ENCODE measurements around the gene ELL2.
A peak's percentile ranks its signal among the peaks of the same experiment; 100 is the strongest.

The ELL2 gene

DNA sequence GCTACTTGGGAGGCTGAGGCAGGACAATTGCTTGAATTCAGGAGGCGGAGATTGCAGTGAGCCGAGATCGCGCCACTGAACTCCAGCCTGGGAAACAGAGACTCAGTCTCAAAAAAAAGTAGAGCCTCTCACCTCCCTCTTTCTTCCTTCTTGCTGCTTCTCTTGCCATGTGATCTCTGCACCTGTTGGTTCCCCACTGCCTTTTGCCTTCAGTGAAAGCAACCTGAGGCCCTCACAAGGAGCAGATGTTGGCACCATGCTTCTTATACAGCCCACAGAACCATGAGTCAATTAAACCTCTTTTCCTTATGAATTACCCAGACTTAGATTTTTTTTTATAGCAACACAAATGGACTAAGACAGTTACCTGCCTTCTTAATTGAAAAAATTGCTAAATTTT is 93.5 kb downstream of the ELL2 start:
- TF ChIP-seq, protein P1, sequence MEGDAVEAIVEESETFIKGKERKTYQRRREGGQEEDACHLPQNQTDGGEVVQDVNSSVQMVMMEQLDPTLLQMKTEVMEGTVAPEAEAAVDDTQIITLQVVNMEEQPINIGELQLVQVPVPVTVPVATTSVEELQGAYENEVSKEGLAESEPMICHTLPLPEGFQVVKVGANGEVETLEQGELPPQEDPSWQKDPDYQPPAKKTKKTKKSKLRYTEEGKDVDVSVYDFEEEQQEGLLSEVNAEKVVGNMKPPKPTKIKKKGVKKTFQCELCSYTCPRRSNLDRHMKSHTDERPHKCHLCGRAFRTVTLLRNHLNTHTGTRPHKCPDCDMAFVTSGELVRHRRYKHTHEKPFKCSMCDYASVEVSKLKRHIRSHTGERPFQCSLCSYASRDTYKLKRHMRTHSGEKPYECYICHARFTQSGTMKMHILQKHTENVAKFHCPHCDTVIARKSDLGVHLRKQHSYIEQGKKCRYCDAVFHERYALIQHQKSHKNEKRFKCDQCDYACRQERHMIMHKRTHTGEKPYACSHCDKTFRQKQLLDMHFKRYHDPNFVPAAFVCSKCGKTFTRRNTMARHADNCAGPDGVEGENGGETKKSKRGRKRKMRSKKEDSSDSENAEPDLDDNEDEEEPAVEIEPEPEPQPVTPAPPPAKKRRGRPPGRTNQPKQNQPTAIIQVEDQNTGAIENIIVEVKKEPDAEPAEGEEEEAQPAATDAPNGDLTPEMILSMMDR (conservative IDR thresholded peaks at IDR 0.05; ENCODE audit: control insufficient read depth, insufficient read depth, low read depth, low read length) = no peak
- H3K4me3 ChIP-seq (ENCODE audit: control insufficient read depth, low read depth, low read length) = no peak overlapping the region
- no peak for DNase-seq (ENCODE audit: low read depth)

DNA sequence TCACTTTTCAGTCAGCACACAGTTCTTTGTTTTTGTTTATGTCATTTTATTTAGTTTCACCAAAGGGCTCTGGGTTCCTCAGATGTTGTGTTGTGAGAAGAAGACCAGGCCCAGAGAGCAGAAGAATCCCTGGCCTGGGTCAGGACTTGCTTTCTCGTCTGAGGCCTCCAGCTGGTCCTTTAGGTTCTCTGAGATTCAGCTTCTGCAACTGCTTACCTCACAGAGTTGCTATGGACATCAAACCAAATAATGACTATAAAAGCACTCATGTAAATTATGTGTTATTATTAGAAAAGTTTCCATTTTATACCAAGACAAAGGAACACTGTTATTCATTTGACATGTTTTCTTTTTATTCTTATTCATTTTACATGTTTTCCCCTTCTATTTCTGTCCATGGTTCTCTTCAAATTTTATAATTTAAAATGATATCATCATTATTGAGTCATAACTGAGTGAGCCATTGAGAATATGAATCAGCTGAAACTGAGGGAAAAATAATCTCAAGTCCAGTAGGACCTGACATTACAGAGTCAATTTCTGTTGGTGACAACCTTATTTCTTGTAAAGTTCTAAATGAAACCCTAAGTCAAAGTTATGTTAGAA is 95.1 kb downstream of the ELL2 start:
- TF ChIP-seq, protein P1 (conservative IDR thresholded peaks at IDR 0.05; ENCODE audit: control insufficient read depth, insufficient read depth, low read depth, low read length) = no peak
- no peak overlapping the region for H3K4me3 ChIP-seq (ENCODE audit: control insufficient read depth, low read depth, low read length)
- peak; percentile 44 for DNase-seq (ENCODE audit: low read depth)

GRCh38 chr5:95864944-95865504 is 96.6 kb downstream of the ELL2 start:
- H3K4me3 ChIP-seq (ENCODE audit: control insufficient read depth, low read depth, low read length) = no peak overlapping the region
- DNase-seq (ENCODE audit: low read depth) = no peak
- TF ChIP-seq, protein P1 (conservative IDR thresholded peaks at IDR 0.05; ENCODE audit: control insufficient read depth, insufficient read depth, low read depth, low read length) = no peak

GRCh38 chr5:95864456-95864855 is 97.2 kb downstream of the ELL2 start:
- no peak overlapping the region for H3K4me3 ChIP-seq (ENCODE audit: control insufficient read depth, low read depth, low read length)
- TF ChIP-seq, protein P1 (conservative IDR thresholded peaks at IDR 0.05; ENCODE audit: control insufficient read depth, insufficient read depth, low read depth, low read length) = no peak
- DNase-seq (ENCODE audit: low read depth) = no peak

DNA sequence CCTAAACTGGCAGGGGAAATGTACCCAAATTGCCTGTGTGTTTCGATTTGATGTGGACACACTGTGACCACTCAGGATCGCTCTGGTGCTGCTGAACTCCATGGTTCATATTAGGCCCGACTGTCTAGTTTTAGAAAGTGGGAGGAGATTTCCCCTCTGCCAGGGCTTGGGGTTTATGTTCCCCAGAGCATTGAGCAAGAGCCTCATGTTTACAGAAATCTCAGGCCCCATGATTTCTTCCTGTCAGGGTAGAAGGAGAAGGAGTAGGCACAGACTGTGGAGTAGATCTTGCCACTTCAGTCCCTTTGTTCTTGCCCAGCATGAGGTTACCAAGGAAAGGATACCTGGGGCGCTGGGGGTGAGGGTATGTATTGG is 98.3 kb downstream of the ELL2 start:
- no peak overlapping the region for H3K4me3 ChIP-seq (ENCODE audit: control insufficient read depth, low read depth, low read length)
- TF ChIP-seq, protein P1 (conservative IDR thresholded peaks at IDR 0.05; ENCODE audit: control insufficient read depth, insufficient read depth, low read depth, low read length) = no peak
- peak; percentile 91 for DNase-seq (ENCODE audit: low read depth)

- no peak overlapping the region for H3K4me3 ChIP-seq (ENCODE audit: control insufficient read depth, low read depth, low read length)
- TF ChIP-seq, protein P1 (conservative IDR thresholded peaks at IDR 0.05; ENCODE audit: control insufficient read depth, insufficient read depth, low read depth, low read length) = no peak
- no peak for DNase-seq (ENCODE audit: low read depth)
These were observed 98.8 kb downstream of the ELL2 start for GRCh38 chr5:95862671-95863382.

Data from fibroblast of mammary gland (primary cell).